ENCODE data around the gene MRPS18A. TPM values are rescaled to one million over a fixed set of nuclear protein-coding genes. Genes with fewer than 3 reads are reported as not detected.
A peak's percentile ranks its signal among the peaks of the same experiment; 100 is the strongest.

MRPS18A gene
- 38.1 and 40.8 TPM in 2 replicates for total RNA-seq

DNA sequence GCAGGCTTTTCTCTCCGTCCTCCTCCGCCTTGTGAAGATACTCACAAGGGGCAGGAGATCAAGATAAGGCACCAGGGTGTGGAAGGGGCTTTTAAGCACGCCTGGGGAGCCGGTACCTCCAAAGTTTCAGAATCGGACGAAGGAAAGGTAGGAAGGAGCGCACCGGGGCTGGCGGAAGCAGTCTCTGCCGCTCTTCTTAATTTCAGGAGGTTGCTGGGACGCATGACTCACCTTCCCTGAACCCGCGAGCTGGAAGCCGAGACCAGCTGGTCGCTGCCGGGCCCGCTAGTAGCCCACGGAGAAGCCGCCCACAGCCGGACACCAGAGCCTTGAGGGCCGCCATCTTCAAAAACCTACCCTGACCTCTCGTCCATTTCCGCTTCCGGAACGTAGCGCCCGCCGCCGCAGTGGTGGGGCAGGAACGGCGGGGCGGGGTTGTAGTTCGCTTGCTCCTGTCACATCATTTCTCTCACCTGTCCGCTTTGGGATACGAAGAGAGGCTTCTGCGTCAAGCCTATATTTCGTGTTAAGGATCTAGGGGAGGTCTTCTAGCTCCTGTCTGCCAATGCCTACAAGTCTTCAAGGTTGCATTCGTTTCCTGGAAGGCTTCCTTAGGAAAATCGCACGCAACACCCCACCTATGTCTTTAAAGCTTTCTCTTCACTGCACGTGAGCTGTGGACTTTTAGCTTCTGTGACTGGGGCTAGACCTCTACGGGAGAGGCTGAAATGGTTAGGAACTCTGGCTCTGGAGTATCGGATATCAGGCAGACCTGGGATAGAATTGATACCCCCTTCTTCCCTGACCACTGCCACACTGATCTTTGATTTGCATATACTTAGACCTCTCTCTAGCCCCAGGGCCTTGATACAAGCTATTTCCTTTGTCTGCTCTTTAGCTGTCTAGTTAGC is at the start of gene MRPS18A:
MRPS18A (minus strand) TSS at position 355 of the 911 bp plus-strand sequence; CDS start at position 343, 12 bp downstream.
- peak; percentile 75 to 77 for DNase-seq (ENCODE audit: low read depth in 2 of 2)

DNA sequence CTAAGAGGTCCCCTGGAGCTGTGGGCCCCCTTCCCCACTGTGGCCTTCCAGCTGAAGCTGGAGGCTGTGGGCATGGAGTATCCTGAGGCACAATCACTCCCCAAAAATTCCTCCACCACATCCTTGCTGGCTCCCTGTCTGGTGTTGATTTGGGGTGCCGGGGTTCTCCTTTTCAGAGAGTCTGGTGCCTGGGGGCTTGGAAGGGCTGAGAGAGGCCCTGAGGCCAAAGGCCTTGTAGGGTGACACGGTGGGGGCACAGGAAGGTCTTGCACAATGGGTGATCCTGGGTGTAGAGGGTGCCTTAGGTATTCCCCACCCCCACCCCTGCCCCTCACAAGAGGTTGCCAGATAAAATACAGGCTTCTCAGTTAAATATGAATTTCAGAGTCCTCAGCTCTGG is 49.3 kb upstream of the MRPS18A start:
- no peak for DNase-seq (ENCODE audit: low read depth in 2 of 2)

DNA sequence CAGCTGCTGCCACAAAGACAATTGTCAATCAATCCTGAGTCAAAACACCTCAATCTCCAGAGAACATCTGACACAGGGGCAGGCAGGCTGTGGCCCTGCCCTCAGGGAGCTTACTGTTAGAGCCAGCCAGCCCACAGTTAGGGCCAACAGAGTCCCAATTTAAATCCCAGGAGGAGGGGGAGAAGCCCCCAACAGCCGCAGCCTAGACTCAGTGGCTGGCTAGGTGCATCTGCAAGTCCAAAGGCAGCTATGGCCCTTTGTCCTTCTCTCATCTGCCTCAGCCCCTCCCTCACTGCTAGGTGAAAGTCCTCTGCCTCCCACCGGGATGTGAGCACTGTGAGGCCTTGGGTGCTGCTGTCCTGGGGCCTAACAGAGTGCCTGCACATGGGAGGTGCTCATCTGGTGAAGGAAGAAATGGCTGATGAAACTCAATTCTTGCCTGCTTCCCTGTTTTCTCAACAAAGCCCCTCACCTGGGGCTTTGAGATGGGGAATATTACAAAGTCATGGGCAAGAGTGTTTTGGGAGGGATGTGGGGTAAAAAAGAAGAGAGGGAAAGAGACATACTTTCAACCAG is 48.7 kb upstream of the MRPS18A start:
- no peak for DNase-seq (ENCODE audit: low read depth in 2 of 2)

DNA sequence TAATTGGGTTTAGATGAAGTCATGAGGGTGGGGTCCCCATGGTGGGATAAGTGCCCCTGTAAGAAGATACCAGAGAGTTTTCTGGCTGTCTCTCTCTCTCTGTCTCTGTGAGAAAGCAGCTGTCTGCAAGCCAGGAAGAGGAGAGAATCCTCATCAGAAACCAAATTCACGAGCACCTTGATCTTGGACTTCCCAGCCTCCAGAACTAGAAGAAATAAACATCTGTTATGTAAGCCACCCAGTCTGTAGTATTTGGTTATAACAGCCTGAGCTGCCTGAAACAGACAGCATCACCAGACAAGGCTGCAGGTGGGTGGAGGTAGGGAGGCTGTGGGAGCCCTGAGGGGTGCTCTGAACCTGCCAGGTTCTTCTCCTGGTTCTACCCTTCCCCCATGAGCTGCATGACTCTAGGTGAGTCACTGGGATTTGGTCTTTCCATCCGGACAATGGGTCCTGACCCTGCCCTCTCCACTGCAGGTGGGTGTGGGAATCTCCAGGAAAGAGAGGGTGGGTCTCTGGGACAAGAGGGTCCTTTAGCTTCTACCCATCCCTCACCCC is 48.1 kb upstream of the MRPS18A start:
- no peak for DNase-seq (ENCODE audit: low read depth in 2 of 2)

DNA sequence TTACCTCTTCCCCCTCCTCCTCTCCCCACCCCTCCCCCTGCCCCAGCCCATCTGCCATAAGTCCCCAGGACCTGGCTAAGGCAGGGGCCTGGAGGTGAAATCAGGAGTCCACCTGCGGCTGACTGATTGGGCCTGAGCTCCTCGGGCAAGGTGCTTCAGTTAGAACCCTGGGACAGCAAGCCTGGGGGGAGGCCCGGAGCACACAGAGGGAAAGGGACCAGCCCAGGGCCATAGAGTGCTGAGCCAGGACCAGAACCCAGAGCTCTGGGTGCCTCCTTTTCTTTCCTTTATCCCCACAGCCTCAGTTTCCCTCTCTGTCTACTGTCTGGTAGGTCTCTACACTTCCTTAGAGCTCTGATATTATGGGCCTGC is 46.7 kb upstream of the MRPS18A start:
- no peak for DNase-seq (ENCODE audit: low read depth in 2 of 2)

DNA sequence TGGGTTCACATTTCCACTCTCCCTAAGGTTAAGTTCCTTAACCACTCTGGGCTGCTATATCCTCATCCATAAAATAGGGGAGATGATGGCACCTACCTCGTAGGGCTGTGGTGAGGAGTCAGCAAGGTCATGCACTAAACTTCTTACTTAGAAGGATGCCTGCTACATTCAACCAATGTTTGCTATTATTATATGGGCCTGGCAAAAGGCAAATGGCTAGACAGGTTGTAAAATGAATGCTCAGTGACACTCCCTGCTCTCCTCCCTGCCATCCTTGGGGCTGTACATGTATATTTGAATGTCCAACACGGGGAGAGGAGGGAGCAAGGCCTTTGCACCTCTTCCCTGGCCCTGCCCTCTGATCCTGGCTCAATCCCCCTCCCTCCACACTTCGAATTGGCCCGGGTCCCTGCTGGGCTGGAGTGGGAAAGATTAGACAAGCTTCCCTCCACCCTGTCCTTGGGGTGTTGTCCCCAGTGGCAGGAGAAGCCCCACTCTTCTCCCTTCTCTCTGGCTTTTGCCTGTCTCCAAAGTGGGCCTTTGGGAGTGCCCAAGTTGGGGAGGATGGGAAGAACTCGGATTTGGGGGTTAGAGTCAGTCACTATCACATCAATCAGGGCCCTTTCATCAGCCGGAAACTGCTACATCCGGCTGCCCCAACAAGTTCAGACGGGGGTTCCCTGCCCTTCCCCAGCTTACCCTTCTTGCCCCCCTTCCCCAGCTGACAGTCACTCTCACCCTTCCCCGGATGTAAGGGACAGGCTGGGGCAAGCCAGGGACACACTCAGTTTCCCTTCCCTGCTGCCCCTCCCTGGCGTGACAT is 46.1 kb upstream of the MRPS18A start:
- peak in 1 of 2 donors; percentile 20 for DNase-seq (ENCODE audit: low read depth in 2 of 2)

DNA sequence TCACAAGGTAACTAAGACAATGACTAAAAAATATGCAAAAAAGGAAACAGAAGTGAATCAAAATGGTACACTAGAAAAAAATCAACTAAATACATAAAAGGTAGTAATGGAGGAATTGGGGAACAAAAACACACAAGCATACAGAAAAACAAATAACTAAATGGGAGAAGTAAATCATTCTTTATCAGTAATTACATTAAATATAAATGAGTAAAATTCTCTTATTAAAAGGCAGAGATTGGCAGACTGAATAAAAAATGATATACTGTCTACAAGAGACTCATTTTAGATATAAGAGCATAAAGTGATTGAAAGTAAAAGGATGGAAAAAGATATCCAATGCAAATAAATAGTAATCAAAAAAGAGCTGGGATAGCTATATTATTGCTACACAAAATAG is 43.0 kb upstream of the MRPS18A start:
- DNase-seq (ENCODE audit: low read depth in 2 of 2), result no peak

DNA sequence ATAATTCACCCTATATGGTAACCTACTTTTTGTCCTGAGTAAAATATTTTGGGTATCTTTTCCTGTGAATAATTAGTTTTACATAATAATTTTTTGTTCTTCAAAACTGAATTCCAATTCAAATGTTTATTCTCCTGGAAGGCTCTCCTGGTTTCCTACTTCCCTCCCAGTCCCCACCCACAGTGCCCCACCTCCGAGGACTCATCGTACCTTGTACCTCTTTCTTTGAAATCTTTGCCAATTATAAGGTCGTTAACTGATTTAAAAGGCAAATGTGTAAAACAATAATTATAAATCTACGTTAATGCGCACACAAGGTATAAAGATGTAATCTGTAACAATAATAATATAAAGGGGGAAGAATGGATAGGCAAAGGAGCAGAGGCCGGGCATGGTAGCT is 41.9 kb upstream of the MRPS18A start:
- DNase-seq (ENCODE audit: low read depth in 2 of 2), result no peak

DNA sequence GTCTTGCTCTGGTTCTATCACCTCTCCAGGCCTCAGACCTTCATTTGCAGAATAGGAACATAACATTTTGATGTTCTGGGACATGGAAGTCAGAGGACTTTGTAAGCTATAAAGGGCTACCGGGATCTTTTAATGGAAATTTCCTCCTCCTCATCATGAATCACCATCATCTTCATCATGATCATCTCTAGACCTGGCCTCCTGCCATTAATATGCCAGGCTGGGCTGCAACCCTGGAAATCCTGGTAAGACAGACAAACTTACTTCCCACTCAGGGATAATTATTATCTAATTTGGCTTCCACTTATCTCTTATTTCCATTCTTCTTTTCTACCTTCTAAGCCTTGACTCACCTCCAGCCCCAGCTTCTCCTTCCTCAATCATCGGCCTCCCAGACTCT is 41.0 kb upstream of the MRPS18A start:
- no peak for DNase-seq (ENCODE audit: low read depth in 2 of 2)

DNA sequence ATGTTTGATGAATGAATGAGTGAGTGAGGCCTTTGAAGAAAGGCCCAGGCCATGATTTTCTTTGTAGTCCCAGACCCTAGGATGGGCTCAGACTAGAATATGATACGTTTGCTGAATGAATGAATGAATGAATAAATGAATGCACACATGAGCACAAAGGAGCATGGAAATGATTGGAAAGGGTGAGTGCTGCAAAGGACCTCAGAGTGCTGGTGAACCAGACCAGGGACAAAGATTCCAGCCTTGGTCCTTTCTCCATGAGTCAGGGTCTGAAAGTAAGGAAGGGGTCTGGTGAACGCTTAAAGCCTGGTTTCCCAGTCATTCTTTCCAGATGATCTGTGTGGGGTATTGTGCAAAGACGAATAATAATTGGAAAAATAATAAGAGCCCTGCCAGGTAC is 40.0 kb upstream of the MRPS18A start:
- no peak for DNase-seq (ENCODE audit: low read depth in 2 of 2)

DNA sequence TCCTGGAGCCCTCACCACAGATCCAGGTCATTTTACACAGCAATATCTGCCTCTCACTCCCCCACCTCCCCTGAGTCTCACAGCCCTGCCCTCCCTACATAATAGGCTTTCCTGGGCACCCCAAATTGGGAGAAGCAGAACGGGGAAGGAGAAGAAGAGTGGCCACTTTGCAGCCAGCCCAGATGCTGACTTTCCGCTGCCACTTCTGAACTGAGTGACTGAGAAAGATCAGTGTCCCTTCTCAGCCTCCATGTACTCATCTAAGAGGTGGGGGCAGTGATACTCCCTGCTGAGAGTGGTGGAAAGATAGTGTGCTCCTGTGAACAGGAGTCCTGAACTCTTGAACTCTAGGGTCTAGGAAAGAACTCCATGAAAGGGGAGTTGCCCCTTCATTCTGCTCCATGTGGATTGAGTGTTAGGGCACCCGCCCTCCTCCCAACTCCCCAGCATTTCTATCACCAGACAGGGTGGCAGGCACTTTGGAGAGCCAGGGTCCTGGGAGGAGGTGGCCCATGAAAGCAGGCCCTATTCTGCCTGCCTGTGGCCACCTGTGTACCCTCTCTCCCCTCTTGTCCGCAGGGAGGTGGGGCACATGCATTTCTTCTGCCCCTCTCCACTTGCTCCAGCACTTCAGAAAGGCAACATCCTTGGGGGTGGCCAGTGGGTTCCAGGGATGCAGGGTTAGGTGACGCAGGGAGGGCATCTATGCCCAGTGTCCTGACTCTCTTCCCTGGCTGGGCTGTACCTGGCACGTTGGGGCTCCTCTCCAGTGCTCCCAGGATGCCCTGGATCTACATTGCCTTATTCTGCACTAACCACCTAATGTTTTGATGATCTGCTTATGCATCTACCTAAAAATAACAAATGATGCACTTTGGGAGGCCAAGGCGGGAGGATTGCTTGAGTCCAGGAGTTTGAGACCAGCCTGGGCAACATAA is 38.3 kb upstream of the MRPS18A start:
- DNase-seq (ENCODE audit: low read depth in 2 of 2), result no peak

DNA sequence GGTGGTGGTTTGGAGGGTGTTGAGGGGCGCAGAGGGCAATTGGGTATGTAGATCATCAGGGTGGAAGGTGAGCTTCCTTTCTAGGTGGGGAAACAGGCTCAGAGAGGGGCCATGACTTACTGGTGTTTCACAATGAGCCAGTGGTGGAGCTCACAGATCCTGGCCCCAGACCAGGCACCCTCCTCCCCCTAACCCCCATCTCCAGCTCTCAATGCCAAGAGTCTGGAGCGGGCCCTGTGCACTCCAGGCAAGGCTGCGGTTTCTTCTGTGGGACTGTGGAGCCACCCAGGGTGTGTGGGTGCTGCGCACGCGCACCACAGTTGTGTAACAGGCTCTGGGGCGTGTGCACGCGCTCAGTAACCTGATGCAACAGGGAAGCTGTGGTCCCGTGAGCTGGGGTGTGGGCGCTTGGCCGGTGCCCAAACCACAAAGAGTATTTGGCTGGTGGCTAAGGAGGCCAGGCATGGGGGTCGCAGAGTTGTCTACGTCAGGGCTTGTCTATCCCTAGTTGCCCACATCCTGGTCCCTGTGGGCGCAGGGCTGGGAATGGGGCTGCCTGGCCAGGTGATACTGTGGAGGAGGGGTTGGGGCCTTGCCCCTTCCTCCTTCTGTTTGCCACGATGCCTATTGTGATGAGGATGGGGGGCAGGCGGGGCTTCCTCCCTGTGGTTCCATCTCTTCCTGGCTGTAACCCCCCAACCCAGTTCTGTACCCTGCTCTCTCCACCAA is 37.5 kb upstream of the MRPS18A start:
- no peak for DNase-seq (ENCODE audit: low read depth in 2 of 2)

DNA sequence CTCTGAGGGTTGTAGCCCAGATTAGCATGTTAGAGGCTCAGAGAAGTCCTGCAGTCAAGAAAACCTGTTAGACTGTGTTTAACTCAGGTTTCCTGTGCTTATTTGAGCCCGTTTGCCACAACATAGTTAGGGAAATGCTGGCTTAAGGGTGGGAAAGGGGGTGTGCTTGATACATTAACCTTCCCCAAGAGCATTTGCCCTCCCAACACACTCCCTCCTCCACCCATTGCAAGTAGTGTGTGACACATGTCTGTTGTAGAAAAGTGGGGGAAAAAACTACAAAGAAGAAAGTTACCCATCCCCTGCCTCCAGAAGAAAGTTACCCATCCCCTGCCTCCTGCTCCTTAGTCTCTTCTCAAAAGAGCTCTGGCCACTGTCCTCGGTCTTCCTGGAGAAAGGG is 36.8 kb upstream of the MRPS18A start:
- no peak for DNase-seq (ENCODE audit: low read depth in 2 of 2)

DNA sequence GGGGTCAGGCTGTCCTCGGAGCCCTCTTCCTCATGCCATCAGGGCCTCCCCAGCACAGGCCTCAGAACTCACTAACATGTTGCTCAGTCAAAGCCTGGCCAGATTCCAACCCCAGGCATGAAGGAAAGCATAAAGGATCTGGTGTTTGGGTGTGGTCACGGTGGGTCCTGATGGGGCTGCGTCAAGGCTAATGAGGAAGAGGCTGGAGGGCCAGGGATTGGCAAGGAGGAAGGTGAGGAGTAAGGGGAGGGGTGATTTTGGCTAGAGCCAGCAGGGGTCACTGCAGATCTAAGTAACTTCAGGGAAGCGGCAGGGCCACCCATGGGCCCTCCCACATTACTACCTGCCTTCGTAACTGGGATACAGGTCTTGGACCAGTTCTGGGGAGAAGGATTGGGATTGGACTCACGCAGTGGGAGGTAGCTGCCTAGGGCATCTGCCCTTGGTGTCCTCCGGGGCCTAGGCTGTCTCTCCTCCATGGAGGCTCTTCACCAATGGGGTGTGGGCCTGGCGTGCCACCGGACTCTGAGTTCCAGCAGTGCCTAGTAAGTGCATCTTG is 36.2 kb upstream of the MRPS18A start:
- DNase-seq (ENCODE audit: low read depth in 2 of 2), result peak; percentile 63 to 71

DNA sequence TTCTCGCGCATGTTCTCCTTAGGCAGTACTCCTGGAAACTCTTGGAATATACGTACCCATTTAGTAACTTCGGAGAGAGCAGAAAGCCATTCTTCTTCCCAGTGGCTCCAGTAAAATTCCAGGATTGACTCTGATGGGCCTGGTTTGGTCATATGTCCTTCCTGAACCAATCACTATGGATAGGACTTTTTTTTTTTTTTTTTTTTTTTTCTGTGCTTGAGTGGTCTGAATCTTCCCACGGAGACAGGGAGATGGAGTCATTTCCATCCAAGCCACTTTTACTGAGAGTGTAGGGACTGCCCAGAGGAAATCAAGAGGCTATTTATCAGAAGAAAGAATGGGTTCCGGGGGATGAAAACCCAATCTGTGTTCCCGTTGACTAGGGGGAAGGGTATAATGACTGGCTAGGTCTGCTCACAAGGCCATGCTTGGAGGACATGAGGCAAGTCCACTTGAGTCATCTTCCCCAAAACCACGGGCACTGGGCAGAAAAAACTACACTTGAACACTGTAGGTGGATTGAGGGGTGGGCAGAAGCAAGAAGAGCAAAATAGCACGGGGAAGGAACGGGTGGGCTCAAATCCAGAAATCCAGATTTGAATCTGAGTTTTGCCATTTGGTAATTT is 35.4 kb upstream of the MRPS18A start:
- no peak for DNase-seq (ENCODE audit: low read depth in 2 of 2)

DNA sequence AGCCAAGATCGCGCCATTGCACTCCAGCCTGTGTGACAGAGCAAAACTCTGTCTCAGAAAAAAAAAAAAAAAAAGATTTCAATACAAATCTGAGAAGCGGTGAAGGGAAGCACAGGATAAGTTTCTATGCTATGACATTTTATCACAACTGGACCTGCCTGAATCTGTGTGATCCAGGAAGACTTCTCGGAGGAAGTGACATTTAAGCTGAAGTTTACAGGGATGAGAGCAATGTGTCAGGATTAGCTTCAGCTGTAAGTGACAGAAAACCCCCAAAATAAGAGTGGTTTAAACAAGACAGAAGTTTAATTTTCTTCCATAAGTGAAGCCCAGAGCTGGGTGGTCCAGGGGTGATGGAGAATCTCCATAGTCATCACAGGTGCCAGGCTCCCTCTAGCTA is 33.4 kb upstream of the MRPS18A start:
- DNase-seq (ENCODE audit: low read depth in 2 of 2), result no peak

DNA sequence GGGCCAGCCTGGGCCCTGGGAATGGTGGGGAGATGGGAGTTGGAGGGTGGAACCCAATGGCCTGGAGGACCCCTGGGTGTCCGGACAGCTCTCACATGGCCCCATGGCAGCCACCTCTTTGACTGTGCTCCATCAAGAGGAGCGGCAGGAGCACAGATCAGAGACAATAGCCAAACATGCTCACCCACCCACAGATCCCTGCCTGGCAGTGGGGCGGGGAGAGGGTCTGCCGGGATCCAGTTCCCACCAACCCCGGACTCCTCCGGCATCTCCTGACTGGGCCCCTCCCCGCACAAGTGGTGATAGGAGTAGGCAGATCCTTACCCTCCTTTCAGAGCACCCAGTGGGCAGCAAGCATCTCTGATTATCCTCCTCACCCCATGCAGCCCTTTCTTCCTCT is 31.9 kb upstream of the MRPS18A start:
- no peak for DNase-seq (ENCODE audit: low read depth in 2 of 2)

DNA sequence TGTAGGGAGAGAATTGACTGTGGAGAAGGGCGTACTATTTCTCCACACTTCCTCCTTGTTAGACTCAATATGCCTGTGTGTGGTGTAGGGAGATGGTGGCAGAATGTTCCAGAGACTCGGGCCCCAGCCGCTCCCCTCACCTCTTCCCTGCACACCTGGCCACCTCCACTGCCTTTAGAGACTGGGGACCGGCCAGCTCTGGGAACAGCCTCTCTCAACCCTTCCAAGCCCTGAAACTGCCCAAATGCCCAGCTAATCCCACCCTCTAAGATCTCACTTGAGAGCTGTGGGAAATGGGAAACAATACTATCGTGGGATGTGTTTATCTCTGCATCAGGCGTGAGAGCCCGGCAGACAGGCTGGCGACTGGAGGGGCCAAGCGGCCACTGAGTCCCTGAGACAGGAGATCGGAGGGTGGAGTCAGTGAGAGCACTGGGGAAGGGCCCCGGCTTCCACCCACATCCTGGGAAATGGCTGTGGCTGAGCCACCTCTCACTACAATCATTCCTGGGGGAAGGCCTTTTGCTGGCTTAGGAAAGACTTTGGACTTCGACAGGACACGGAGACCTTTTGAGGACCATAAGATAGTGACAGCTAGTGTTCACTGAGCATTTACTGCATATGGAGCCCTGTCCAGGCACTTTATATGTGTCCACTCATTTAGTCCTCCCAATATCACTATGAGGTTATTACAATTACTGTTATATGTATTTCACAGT is 31.0 kb upstream of the MRPS18A start:
- no peak for DNase-seq (ENCODE audit: low read depth in 2 of 2)

DNA sequence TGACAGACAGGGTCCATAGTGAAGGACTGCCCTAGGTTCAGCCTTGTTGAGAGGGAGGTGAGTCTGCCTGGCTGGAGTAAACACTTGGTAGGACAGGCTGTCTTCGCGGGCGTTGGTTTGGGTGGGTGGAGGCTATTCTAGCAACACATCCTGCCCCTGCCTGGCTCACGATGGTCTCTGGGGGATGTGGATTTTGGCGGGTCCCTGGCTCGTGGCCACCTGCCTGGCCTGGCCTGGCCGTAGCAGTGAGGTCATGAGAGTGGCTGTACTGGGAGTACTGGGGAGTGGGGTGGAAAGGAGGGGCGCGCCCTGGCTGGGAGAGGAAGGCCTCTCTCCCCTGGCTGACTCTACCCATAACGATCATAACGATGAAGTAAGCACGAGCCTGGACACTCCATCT is 30.2 kb upstream of the MRPS18A start:
- DNase-seq (ENCODE audit: low read depth in 2 of 2), result no peak

Measured in lung microvascular endothelial cell (primary cell).